Stimulated activated CD8-positive, alpha-beta memory T cell treated with anti-CD3 and anti-CD28 coated beads, Interleukin-4, amount 100 ng/mL, for 1 hour (primary cell): ENCODE results near the gene SLC1A1.

Source experiments
- DNase-seq, 2 donors: peaks; one replicate each; pipeline ENCODE4 v3.0.0-alpha.2; 2020; ENCODE audit warnings: low read depth in 2 of 2, low spot score in 1 of 2

The SLC1A1 gene

DNA sequence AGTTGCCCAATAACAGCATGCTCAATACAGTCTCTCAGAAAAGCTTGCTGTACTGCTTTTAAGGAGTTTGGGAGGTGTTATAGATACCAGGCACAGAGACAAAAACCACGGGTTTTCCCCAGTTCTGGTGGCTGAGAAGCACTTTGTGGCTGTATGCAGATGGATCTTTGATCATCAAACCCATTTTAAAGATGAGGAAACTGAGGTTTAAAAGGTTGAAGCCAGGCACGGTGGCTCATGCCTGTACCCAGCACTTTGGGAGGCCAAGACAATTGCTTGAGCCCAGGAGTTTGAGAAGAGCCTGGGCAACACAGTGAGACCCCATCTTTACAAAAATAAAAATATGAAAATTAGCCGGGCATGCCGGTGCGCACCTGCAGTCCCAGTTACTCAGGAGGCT is 125.5 kb downstream of the SLC1A1 start:
- no peak for DNase-seq

- DNase-seq, result no peak
Measured at GRCh38 chr9:4617752-4618151, 127.5 kb downstream of the SLC1A1 start.

- no peak for DNase-seq
Measured at GRCh38 chr9:4618700-4619099, 128.4 kb downstream of the SLC1A1 start.

DNA sequence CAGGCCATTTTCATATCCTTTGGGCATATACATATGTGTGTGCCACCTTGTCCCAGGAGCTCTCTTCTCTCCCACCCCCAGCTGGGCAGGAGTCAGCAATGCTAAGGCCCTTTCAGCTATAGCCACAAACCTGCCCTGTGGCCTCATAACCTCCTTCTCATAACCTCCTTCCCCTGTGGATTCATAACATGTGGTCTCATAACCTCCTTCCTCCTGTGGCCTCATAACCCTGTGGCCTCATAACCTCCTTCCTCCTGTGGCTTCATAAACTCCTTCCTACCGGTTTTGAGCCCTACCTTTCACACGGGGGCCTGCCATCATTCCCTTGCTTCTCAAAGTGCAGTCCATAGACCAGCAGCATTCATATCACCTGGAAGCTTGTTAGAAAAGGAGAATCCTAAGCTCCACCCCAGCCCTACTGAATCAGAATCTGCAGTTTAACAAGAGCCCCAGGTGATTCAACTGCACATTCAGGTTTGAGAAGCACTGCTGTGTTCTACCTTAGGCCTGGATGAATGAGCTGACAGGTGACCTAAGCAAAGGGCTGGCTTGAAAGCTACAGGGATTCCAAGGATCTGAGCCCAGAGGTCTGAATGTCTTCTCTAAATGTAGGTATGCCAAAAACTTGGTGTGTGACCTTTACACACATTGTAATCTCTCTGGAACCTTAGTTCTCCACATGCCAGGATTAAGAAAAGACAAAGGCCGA is 129.9 kb downstream of the SLC1A1 start:
- no peak for DNase-seq

- no peak for DNase-seq
Measured at GRCh38 chr9:4620881-4621555, 130.8 kb downstream of the SLC1A1 start.

- DNase-seq, result no peak
Measured at GRCh38 chr9:4622016-4622415, 131.7 kb downstream of the SLC1A1 start.

- DNase-seq, result no peak
Measured at GRCh38 chr9:4630836-4631235, 140.6 kb downstream of the SLC1A1 start.
